Stomach smooth muscle (tissue), 2 donors: Measurements from ENCODE around the gene BCAS1.

Experiments
- H3K27ac ChIP-seq: one replicate; pipeline ENCODE4 v1.7.0; 2013; ENCODE audit warnings: mild to moderate bottlenecking, low read length, inconsistent platforms
- H3K27me3 ChIP-seq, 2 donors: one replicate each; pipeline ENCODE4 v1.7.0; 2013; ENCODE audit warnings: low read length in 2 of 2; ENCODE audit not compliant: insufficient read depth in 2 of 2, control insufficient read depth in 1 of 2
- H3K36me3 ChIP-seq, 2 donors: one replicate each; pipeline ENCODE4 v1.7.0; 2013; ENCODE audit warnings: low read length in 2 of 2; ENCODE audit not compliant: control insufficient read depth in 2 of 2, insufficient read depth in 2 of 2
- H3K4me1 ChIP-seq: one replicate; pipeline ENCODE4 v1.7.0; 2013; ENCODE audit warnings: low read length; ENCODE audit not compliant: control insufficient read depth, insufficient read depth
- H3K4me3 ChIP-seq, 2 donors: one replicate each; pipeline ENCODE4 v1.7.0; 2013; ENCODE audit warnings: low read length in 2 of 2
- H3K9ac ChIP-seq, 2 donors: one replicate each; pipeline ENCODE4 v1.7.0; 2013; ENCODE audit warnings: low read length in 2 of 2, mild to moderate bottlenecking in 1 of 2
- H3K9me3 ChIP-seq, 2 donors: one replicate each; pipeline ENCODE4 v1.7.0; 2013; ENCODE audit warnings: low read length in 2 of 2; ENCODE audit not compliant: control insufficient read depth in 2 of 2
- donor health status: healthy.
- donor health status: Pancreatic carcinoma.

Gene BCAS1

DNA sequence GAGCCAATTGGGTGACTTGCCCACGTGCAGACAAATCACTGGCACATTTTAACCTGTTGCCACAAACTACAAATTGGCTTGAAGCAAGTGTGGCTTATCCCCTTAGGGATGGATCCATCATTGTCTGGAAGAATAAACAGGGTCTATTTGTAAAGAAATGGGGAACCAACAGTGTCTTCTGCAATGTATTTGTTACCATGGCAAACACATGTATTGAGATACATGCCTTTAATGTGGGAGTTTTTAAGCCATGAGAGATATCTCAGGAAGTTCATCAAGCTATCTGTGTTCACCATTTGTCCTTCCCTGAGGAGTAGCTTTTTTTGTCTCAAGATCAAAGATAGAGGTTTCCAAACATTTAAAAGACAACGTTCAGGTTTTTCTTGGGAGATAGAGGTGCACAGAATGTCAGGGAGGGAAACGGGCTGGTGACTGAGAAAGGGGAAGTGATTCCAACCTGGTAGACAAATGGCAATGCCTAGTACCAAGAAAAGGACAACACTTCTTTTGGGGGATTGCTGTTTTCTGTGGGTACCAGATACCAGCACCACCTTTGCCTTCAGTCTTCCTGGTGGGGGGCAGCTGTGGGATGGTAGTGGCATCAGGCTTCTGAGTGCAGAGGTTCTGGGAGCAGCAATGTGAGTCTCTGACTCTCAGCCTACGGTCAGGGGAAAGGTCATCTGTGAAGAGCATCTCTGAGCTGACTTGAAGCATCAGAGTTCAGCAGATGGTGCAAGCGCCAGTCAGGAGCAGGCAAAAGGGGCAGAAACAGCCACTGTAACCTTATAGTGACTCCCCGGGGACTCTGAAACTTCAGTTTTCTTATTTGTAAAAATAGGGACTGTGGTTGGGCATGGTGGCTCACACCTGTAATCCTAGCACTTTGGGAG lies 20.1 kb upstream of the BCAS1 start:
- H3K36me3 ChIP-seq = no peaks in the 10 kb centered on the region
- H3K9me3 ChIP-seq = no peaks in the 10 kb centered on the region
- no peak overlapping the region for H3K27ac ChIP-seq
- no peak overlapping the region for H3K4me3 ChIP-seq
- no peaks in the 10 kb centered on the region for H3K4me1 ChIP-seq
- H3K27me3 ChIP-seq = peaks cover 0 to 3% of the 10 kb centered on the region in 2 donors
- H3K9ac ChIP-seq = no peak overlapping the region

DNA sequence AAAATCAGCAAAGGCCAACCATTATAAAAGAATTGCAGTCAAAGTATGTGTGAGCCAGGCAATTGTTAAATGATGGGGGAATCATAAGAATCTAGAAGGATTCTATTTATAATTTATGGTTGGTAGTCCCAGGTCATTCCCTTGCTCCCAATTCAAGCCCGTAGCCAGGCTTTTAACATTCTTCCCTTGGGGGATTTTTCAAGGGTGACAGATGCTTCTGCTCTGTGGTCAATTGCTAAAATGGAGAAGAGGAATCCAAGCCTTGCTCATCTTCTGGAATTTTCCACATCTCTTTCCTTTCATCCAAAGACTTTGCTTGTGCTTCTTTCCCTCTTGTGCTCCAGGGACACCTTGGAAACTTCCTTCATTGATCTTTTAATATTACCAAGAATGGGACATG lies 18.0 kb upstream of the BCAS1 start:
- no peaks in the 10 kb centered on the region for H3K36me3 ChIP-seq
- H3K27me3 ChIP-seq = peaks cover 0 to 3% of the 10 kb centered on the region in 2 donors
- H3K4me1 ChIP-seq = no peaks in the 10 kb centered on the region
- H3K4me3 ChIP-seq = no peak overlapping the region
- no peak overlapping the region for H3K27ac ChIP-seq
- H3K9me3 ChIP-seq = no peaks in the 10 kb centered on the region
- no peak overlapping the region for H3K9ac ChIP-seq

DNA sequence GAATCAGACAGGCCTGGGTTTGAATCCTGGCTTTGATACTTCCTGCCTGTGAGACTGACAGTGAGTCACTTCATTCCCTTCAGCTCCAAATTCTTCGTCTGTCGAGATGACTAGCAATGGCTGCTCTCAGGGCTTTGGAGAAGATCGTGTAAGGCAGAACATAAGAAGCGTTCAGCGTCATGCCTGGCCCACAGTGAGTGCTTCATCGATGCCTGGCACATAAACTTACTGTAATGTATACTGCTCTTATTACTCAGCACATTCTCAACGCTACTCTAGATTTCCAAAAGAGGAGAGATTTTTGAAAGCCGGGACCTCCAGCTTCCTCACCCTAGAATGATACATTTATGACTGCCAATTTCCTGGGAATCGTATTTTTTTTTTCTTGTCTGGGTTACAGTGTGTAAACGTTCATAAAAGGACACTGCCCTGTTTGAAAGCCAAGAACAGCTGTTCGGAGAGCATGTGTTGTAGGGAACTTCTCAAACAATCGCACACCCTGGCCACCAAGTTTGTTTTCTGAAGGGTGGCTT lies 16.2 kb upstream of the BCAS1 start:
- Histone ChIP-seq H3K36me3 (no peaks in the 10 kb centered on the region), H3K4me1 (no peaks in the 10 kb centered on the region), H3K9ac (no peak overlapping the region), H3K4me3 (no peak overlapping the region), H3K27ac (no peak overlapping the region), H3K9me3 (no peaks in the 10 kb centered on the region), H3K27me3 (no peaks in the 10 kb centered on the region)

DNA sequence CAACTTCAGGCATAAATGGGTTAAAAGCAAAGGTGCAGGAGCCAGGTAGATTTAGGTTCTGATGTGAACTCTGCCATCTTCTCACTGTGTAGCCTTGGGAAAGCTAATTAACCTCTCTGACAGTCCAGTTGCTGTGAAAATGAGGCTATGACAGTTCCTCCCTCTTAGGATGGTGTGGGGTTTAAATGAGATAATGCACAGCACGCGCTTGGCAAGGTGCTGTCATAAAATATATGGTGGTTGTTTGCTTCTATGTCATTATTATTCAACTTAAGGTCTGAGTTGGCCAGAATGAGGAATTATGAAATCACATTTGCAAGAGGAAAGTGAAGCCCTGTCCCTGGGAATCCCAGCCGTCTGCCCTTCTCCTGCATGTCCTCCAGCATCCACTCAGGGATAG lies 15.5 kb upstream of the BCAS1 start:
- Histone ChIP-seq H3K9ac (no peak overlapping the region), H3K36me3 (no peaks in the 10 kb centered on the region), H3K4me3 (no peak overlapping the region), H3K9me3 (no peaks in the 10 kb centered on the region), H3K4me1 (no peaks in the 10 kb centered on the region), H3K27ac (no peak overlapping the region), H3K27me3 (no peaks in the 10 kb centered on the region)

DNA sequence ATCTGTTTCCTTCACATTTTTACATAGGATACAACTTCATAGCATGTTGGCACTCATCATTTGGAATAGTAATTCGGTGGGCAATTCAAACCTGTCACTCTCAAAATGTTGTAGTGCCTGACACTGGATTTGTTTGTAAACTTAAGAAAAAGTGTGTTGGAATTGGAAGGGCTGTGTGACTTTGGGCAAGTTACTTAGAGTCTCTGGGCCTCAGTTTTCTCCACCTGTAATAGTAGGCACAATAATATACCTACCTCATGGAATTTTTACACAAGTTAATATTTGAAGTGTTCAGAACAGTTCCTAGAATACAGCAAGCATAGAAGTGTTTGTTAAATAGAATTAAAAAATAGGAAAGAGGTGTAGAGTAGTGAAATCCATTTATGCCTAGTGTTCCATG lies 15.0 kb upstream of the BCAS1 start:
- Histone ChIP-seq H3K27ac (no peak overlapping the region), H3K9ac (no peak overlapping the region), H3K9me3 (no peaks in the 10 kb centered on the region), H3K36me3 (no peaks in the 10 kb centered on the region), H3K4me3 (no peak overlapping the region), H3K4me1 (no peaks in the 10 kb centered on the region), H3K27me3 (no peaks in the 10 kb centered on the region)

DNA sequence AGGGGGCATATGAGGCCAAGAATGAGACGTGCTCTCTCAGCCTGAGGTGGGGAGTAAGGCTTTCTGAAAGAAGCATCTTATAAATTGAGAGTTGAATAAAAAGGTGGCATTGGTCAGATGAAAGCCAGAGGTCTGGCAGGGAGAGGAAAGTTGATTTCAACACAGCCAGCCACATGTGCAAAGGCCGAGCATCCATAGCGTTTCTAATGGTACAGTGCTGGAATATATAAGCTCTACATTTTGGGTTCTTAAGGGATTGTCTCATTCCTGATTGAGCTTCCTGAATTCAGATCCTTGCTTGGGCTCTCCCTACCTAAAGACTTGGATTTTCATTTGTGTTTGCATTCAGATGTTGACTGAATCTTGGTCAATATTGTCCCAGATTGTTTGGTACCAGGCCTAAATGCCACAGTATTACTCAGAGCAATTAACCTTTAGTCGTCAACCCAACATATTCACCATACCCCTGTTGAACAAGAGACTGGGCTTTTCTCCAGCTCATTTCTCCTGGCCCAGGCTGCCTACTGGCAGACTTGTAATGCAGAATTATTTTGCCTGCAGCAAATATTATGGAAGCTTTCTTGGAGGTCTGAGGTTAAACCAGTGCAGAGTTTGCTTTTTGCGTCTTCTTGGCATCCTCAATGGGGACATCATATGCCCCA lies 14.5 kb upstream of the BCAS1 start:
- Histone ChIP-seq H3K9ac (no peak overlapping the region), H3K27me3 (no peaks in the 10 kb centered on the region), H3K27ac (no peak overlapping the region), H3K4me3 (no peak overlapping the region), H3K4me1 (no peaks in the 10 kb centered on the region), H3K9me3 (no peaks in the 10 kb centered on the region), H3K36me3 (no peaks in the 10 kb centered on the region)

DNA sequence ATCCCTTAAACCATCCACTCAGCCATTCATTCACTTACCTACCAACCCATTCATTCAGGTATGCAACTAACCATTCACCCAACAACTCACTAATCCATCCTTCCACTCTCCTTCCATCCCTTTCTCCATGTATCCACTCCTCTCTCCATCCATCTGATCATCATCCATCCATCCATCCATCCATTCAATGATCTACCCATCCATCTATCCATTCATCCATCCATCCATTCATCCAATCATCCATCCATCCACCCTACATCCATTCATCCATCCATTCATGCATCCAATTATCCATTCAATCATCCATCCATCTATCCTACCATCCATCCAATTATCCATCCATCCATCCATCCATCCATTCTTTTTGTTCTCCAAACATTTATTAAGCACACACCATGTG lies 13.8 kb upstream of the BCAS1 start:
- Histone ChIP-seq H3K9ac (no peak overlapping the region), H3K27me3 (no peaks in the 10 kb centered on the region), H3K36me3 (no peaks in the 10 kb centered on the region), H3K27ac (no peak overlapping the region), H3K9me3 (no peaks in the 10 kb centered on the region), H3K4me1 (no peaks in the 10 kb centered on the region), H3K4me3 (no peak overlapping the region)

DNA sequence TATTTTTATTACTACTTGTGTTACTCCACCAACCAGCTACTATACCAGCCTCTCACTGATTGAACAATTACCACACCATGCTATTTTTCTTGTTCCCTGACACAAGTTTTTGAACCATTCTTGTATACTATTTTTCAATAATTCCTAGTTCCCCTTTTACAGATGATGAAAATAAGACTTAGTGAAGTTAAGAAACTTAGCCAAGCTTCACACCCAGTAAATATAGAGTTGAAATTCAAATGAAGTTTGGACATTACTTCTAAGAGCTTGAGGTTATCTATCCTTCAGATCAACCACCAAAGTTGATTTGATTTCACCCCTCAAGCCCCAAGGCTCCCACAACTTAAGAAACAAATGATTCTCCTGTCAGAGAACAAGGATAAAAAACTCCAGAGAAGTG lies 13.1 kb upstream of the BCAS1 start:
- Histone ChIP-seq H3K4me1 (no peaks in the 10 kb centered on the region), H3K27me3 (no peaks in the 10 kb centered on the region), H3K4me3 (no peak overlapping the region), H3K36me3 (no peaks in the 10 kb centered on the region), H3K9ac (no peak overlapping the region), H3K9me3 (no peaks in the 10 kb centered on the region), H3K27ac (no peak overlapping the region)

DNA sequence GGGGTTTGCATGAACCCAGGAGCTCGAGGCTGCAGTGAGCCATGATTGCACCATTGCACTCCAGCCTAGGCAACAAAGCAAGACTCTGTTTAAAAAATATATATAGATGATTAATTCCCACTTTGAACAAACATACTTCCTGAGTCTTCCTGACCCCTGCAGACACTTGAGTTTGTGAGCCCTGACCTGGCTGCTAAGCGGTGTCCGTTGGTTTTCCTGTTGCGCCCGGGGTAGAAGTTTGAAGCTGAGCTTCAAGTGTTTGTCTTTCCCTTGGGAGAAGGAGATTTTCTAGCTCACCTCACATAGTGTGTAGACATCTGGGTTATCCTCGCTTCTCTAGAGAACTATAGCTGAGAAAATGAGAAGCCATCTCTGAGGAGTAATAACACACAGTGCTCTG lies 11.7 kb upstream of the BCAS1 start:
- Histone ChIP-seq H3K4me3 (no peak overlapping the region), H3K27me3 (no peaks in the 10 kb centered on the region), H3K27ac (no peak overlapping the region), H3K4me1 (no peaks in the 10 kb centered on the region), H3K9ac (no peak overlapping the region), H3K9me3 (no peaks in the 10 kb centered on the region), H3K36me3 (no peaks in the 10 kb centered on the region)

DNA sequence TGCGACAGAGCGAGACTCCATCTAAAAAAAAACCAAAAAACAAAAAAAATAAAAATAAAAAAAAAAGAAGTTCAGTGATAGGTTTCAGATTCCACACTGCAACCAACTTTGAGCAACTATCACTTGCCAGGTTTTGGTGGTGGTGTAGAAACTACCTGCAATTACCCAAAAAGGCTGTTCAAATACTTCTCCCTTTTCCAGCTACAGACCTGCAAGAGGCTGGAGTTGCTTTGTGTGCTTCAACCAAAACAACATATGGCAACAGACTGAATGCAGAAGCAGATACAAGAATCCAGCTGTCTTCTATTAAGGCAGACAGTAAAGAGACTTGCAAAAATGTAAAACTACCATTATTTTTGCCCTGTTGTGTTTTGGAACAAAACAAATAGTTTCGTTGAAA lies 9.3 kb upstream of the BCAS1 start:
- H3K27ac ChIP-seq = no peak overlapping the region
- H3K9me3 ChIP-seq = no peaks in the 10 kb centered on the region
- H3K4me1 ChIP-seq = no peaks in the 10 kb centered on the region
- no peaks in the 10 kb centered on the region for H3K27me3 ChIP-seq
- H3K4me3 ChIP-seq = no peak overlapping the region
- no peak overlapping the region for H3K9ac ChIP-seq
- no peaks in the 10 kb centered on the region for H3K36me3 ChIP-seq
